Measurements from ENCODE around the gene NPPA. TPM values are rescaled to one million over a fixed set of nuclear protein-coding genes. Genes with fewer than 3 reads are reported as not detected.
"Not testable (repeated sequence)": the region's sequence is repeated elsewhere in the genome, so short reads cannot be mapped to it uniquely, and the experiment has no call there.

NPPA gene
- total and polyA plus RNA-seq, 5 experiments from 2014 or later = not detected

- peak overlapping the region; percentile 44 to 99 (median 97) for H3K27ac Mint-ChIP-seq
- POLR2A ChIA-PET = interaction anchor here (0.5 to 2.3 kb wide), 7 partner anchors 7 to 737 kb away, joined by 3 to 28 read pairs (median 8); partner anchors contain the start of gene AGTRAP
- DNase-seq = no peak
Measured at GRCh38 chr1:11807133-11807532, 40.5 kb downstream of the NPPA start.

DNA sequence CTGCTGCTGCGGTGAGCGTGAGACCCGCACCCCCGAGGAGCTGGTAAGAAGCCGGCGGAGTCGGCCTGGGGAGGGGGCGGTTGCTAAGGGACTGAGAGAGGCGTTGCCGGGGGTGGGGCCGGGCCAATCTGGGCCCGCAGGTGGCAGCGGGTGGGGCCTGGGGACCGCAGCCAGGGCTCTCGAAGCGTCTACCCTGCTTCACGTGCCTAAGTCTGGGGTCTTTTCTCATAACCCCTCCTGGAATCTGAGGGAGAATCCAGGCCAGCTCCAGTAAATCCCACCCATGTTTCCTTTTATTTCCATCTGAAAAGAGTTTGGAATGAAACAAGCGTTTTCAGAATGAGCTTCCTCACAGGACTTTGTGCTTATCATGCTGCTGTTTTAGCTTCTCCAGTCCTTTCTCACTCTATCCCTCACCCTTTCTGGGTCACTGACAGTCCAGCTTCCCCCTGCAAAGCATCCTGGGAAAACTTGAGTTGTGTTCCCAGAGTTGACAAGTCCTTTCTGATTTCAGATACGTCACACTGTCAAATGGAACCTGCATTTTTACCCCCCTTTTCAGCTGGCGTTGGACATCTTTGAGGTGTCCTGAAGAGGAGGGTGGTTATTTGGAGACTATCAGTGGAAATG lies 41.2 kb downstream of the NPPA start:
- Mint-ChIP-seq H3K27me3 (no peaks in the 10 kb centered on the region), H3K27ac (peak overlapping the region; percentile 94 to 99 (median 98)), H3K9me3 (no peaks in the 10 kb centered on the region), H3K4me3 (peak overlapping the region; percentile 92 to 100 (median 99)), H3K36me3 (peaks cover 0 to 37% (median 0%) of the 10 kb centered on the region in 3 donors), H3K4me1 (peaks cover 26 to 72% (median 65%) of the 10 kb centered on the region in 4 donors)
- ATAC-seq (peak; percentile 59 to 68), DNase-seq (peak in 1 of 10 donors; percentile 72)
- POLR2A ChIA-PET = interaction anchor here (0.6 to 2.3 kb wide), 13 partner anchors 8 to 706 kb away, joined by 3 to 28 read pairs (median 5); partner anchors contain the start of genes AGTRAP, EXOSC10 and MFN2

More at GRCh38 chr1:11807133-11807532, 40.5 kb downstream of the NPPA start:
- peak overlapping the region; percentile 92 to 100 (median 99) for H3K4me3 Mint-ChIP-seq
- H3K9me3 Mint-ChIP-seq = no peaks in the 10 kb centered on the region
- ATAC-seq = no peak
- no peaks in the 10 kb centered on the region for H3K27me3 Mint-ChIP-seq
- peaks cover 0 to 42% (median 0%) of the 10 kb centered on the region in 3 donors for H3K36me3 Mint-ChIP-seq
- H3K4me1 Mint-ChIP-seq = peaks cover 24 to 67% (median 61%) of the 10 kb centered on the region in 4 donors

DNA sequence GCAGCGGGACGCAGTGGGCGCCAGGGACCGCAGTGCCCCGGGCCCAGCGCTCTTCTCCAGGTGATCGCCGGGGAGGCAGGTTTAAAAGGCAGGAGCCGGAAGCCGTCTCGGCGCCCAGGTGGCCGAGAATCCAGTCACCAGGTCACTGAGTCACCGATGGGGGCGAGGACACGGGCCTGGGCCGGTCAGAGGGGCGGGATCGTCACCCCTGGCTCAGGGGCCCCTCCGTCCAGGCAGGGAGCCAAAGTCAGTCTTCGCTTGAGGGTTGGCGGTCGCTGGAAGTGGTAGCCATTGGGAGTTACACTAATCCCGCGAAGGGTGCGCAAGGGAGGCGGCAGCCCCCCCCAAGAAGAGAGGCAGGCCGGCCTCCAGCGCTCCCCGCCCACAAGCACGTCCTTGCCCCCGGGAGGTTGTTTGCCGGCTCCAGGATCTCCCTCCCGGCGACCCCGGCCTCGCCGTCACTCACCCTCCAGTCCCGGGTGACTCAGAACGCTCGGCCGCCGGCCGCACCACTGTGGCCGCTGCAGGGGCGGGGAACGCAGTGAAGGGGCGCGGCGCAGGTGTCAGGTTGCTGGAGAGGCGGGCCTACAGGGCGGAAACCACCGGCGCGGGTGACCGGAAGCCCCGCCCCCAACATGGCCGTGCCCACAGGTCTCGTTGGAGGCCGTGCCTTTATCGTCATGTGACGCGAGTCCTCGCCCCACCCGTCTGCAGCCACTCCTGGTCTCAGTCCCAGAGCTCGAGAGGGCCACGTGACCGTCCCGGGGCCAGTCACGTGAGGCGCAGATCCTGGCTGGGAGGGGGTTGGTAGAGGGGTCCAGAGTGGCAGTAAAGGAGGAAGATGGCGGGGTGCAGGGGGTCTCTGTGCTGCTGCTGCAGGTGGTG lies 41.9 kb downstream of the NPPA start, which contains the start of the genes CLCN6 and MTHFR:
Gene CLCN6, plus strand, starts transcription at position 770 of the 885 bp plus-strand sequence. Its CDS starts 72 bp downstream, at position 842.
Gene MTHFR, minus strand, starts transcription at position 543 of the 885 bp plus-strand sequence. CDS start 2,848 bp downstream, outside the sequence.
- peaks cover 0 to 37% (median 2%) of the 10 kb centered on the region in 3 donors for H3K36me3 Mint-ChIP-seq
- ATAC-seq (peak; percentile 82 to 87), DNase-seq (peak; percentile 95 to 99 (median 97))
- peak within 1 kb of the TSS; percentile 94 to 99 (median 98) for H3K27ac Mint-ChIP-seq
- H3K4me3 Mint-ChIP-seq = peak within 1 kb of the TSS; percentile 92 to 100 (median 99)
- POLR2A ChIA-PET = interaction anchor here (0.6 to 2.3 kb wide), 13 partner anchors 9 to 706 kb away, joined by 3 to 28 read pairs (median 5); partner anchors contain the start of genes EXOSC10, FBXO6 and MFN2
- no peaks in the 10 kb centered on the region for H3K27me3 Mint-ChIP-seq
- peaks cover 28 to 72% (median 69%) of the 10 kb centered on the region in 4 donors for H3K4me1 Mint-ChIP-seq
- no peaks in the 10 kb centered on the region for H3K9me3 Mint-ChIP-seq

- H3K27ac Mint-ChIP-seq = peak overlapping the region; percentile 64 to 99 (median 90)
- H3K36me3 Mint-ChIP-seq = peaks cover 0 to 41% (median 7%) of the 10 kb centered on the region in 3 donors
- H3K9me3 Mint-ChIP-seq = no peaks in the 10 kb centered on the region
- no peak for ATAC-seq
- H3K27me3 Mint-ChIP-seq = no peaks in the 10 kb centered on the region
- POLR2A ChIA-PET = interaction anchor here (0.7 to 2.8 kb wide), 2 partner anchors 103 to 141 kb away, joined by 3 to 19 read pairs; partner anchors contain the start of gene FBXO6
- peak in 5 of 10 donors; percentile 10 to 40 (median 13) for DNase-seq
- H3K4me3 Mint-ChIP-seq = peak overlapping the region; percentile 92 to 100 (median 99)
- peaks cover 28 to 72% (median 71%) of the 10 kb centered on the region in 4 donors for H3K4me1 Mint-ChIP-seq
Measured at GRCh38 chr1:11804666-11805421, 42.7 kb downstream of the NPPA start.

GRCh38 chr1:11803924-11804665 lies 43.5 kb downstream of the NPPA start:
- H3K9me3 Mint-ChIP-seq, ATAC-seq, DNase-seq, H3K27me3 Mint-ChIP-seq: not testable (repeated sequence)
- Mint-ChIP-seq H3K4me3 (peak overlapping the region; percentile 92 to 100 (median 99)), H3K4me1 (peaks cover 25 to 71% (median 68%) of the 10 kb centered on the region in 4 donors), H3K36me3 (peaks cover 0 to 42% (median 7%) of the 10 kb centered on the region in 3 donors), H3K27ac (peak overlapping the region in 9 of 10 donors; percentile 83 to 99 (median 95))
- POLR2A ChIA-PET = interaction anchor here (0.7 to 2.8 kb wide), 6 partner anchors 17 to 140 kb away, joined by 3 to 19 read pairs (median 4); partner anchors contain the start of gene FBXO6

- Mint-ChIP-seq H3K27ac (peak overlapping the region; percentile 51 to 99 (median 93)), H3K9me3 (no peaks in the 10 kb centered on the region), H3K36me3 (peaks cover 0 to 42% (median 7%) of the 10 kb centered on the region in 3 donors), H3K4me3 (peak overlapping the region; percentile 88 to 100 (median 99)), H3K27me3 (no peaks in the 10 kb centered on the region), H3K4me1 (peaks cover 24 to 69% (median 64%) of the 10 kb centered on the region in 4 donors)
- peak; percentile 43 to 46 for ATAC-seq
- POLR2A ChIA-PET = interaction anchor here (0.6 to 2.8 kb wide), 7 partner anchors 16 to 787 kb away, joined by 3 to 19 read pairs (median 3); no protein-coding TSS in a partner anchor
- DNase-seq = peak; percentile 61 to 89 (median 72)
Measured at GRCh38 chr1:11802973-11803885, 44.4 kb downstream of the NPPA start.

DNA sequence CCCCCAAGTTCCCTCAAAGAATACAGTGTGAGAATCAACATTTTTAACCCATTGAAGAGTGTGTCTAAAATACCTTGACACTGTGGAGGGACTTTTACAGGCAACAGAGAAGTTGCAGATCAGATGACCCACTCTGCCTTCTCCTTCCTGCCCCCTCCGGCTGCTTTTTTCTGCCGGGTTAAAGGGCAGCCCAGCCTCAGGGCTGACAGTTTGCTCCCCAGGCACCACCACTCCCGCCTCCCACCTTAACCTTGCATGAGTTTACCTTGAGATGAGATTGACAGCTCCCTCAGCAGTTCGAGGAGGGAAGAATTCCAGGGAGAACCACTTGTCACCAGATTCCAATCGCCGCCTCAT lies 45.0 kb downstream of the NPPA start:
- peaks cover 0 to 40% (median 7%) of the 10 kb centered on the region in 3 donors for H3K36me3 Mint-ChIP-seq
- H3K27me3 Mint-ChIP-seq = no peaks in the 10 kb centered on the region
- peak overlapping the region; percentile 51 to 99 (median 90) for H3K27ac Mint-ChIP-seq
- ATAC-seq = no peak
- DNase-seq = peak in 3 of 10 donors; percentile 12 to 28 (median 19)
- H3K4me3 Mint-ChIP-seq = peak overlapping the region; percentile 88 to 100 (median 99)
- POLR2A ChIA-PET = interaction anchor here (1.5 to 2.8 kb wide), 4 partner anchors 15 to 108 kb away, joined by 3 to 19 read pairs (median 7); no protein-coding TSS in a partner anchor
- peaks cover 23 to 63% (median 58%) of the 10 kb centered on the region in 4 donors for H3K4me1 Mint-ChIP-seq
- no peaks in the 10 kb centered on the region for H3K9me3 Mint-ChIP-seq

DNA sequence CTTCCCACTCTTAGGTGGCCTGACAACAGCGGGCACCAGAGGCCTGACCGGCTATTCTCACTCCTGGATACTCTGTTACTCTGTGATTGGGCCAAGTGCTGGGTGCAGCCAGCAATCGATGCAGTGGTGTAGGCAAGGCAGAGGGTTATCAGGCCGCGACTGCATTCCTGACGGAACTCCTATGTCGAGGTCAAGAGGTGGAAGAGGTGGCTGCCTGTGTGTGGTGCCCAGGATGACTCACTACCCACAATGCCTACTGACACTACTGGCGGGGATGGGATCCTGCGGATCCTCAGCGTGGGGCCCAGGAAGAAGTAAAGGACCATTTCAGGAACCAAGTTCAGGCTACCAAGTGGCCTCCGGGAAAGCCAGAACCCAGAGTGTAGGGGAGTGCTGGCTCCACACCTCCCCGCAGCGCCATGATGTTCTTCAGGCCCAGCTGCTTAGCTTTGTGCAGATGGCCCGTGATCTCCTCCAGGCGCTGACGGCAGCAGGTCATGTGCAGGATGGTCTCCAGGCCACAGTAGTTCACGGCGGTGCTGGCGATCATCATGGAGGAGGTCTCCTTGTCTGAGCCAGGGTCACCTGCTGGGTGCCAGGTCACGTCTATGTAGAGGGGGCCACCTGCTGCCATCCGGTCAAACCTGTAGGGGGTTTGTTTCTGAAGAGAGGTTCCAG lies 46.7 kb downstream of the NPPA start:
- Mint-ChIP-seq H3K27ac (no peak overlapping the region), H3K27me3 (no peaks in the 10 kb centered on the region), H3K9me3 (no peaks in the 10 kb centered on the region), H3K4me3 (peak overlapping the region in 1 of 10 donors; percentile 36), H3K4me1 (peaks cover 18 to 48% (median 42%) of the 10 kb centered on the region in 4 donors), H3K36me3 (peaks cover 0 to 49% (median 7%) of the 10 kb centered on the region in 3 donors)
- POLR2A ChIA-PET = no interaction called here
- DNase-seq (no peak), ATAC-seq (no peak)

DNA sequence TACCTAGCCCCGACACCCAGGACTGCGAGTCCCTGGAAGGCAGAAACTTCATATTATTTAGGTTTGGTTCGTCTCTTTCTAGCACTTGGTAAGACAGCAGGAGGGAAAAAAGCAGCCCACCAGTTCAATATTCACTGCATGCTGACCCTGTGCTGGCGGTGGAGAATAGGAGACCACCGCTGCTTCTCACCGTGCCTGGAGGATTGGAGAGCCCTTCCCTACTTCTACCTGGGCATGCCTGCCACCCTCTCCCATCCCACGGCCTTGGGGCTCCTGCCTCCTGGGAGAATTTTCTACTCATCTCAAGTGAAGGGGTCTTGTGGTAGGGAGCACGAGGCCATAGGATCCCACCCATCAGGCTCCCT lies 47.2 kb downstream of the NPPA start:
- peak overlapping the region in 2 of 10 donors; percentile 59 to 65 for H3K27ac Mint-ChIP-seq

More for the DNA sequence above, 47.2 kb downstream of the NPPA start:
- no peak for DNase-seq
- H3K36me3 Mint-ChIP-seq = peaks cover 0 to 54% (median 9%) of the 10 kb centered on the region in 3 donors
- POLR2A ChIA-PET = interaction anchor here (0.7 kb wide), 1 partner anchor 575 kb away, joined by 3 read pairs; no protein-coding TSS in a partner anchor
- no peak overlapping the region for H3K4me3 Mint-ChIP-seq
- H3K27me3 Mint-ChIP-seq = no peaks in the 10 kb centered on the region
- H3K9me3 Mint-ChIP-seq = no peaks in the 10 kb centered on the region
- peaks cover 18 to 47% (median 40%) of the 10 kb centered on the region in 4 donors for H3K4me1 Mint-ChIP-seq
- no peak for ATAC-seq
